Activated CD8-positive, alpha-beta memory T cell treated with anti-CD3 and anti-CD28 coated beads for 48 hours (primary cell): ENCODE results near the gene LTA.

Experiments used
- DNase-seq, 3 experiments: peaks; one replicate each; pipeline ENCODE4 v3.0.0-alpha.2; 2020; ENCODE audit warnings: low read depth in 2 of 3, low spot score in 2 of 3

LTA gene

GRCh38 chr6:31622684-31623091 is 50.6 kb downstream of the LTA start:
- DNase-seq: no peak
